GM12865 (cell line): Measurements from ENCODE around the gene FABP6.

Experiments
- DNase-seq: peaks from one replicate; pipeline ENCODE4 v3.0.0; 2010; ENCODE audit warnings: low read depth
- H3K4me3 ChIP-seq: 2 replicates; pipeline ENCODE4 v1.5.1; 2011; ENCODE audit warnings: mild to moderate bottlenecking, low read depth, low read length, control low read depth
- CTCF ChIP-seq: IDR thresholded peaks from 2 replicates; pipeline ENCODE4 v1.5.1; 2011; ENCODE audit warnings: low read length, control low read depth, low read depth, inconsistent platforms; ENCODE audit not compliant: insufficient read depth; ENCODE audit errors: missing control alignments

Gene FABP6

GRCh38 chr5:160287378-160288051, 58.2 kb downstream of the FABP6 start:
- no peak overlapping the region for H3K4me3 ChIP-seq
- no peak for TF ChIP-seq CTCF
- DNase-seq = no peak
